ENCODE results near the gene UAP1L1.

GRCh38 chr9:137079401-137079787 lies 2.1 kb downstream of the UAP1L1 start:
- TF ChIP-seq, protein P1, sequence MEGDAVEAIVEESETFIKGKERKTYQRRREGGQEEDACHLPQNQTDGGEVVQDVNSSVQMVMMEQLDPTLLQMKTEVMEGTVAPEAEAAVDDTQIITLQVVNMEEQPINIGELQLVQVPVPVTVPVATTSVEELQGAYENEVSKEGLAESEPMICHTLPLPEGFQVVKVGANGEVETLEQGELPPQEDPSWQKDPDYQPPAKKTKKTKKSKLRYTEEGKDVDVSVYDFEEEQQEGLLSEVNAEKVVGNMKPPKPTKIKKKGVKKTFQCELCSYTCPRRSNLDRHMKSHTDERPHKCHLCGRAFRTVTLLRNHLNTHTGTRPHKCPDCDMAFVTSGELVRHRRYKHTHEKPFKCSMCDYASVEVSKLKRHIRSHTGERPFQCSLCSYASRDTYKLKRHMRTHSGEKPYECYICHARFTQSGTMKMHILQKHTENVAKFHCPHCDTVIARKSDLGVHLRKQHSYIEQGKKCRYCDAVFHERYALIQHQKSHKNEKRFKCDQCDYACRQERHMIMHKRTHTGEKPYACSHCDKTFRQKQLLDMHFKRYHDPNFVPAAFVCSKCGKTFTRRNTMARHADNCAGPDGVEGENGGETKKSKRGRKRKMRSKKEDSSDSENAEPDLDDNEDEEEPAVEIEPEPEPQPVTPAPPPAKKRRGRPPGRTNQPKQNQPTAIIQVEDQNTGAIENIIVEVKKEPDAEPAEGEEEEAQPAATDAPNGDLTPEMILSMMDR (IDR thresholded peaks at IDR 0.05), result no peak
- no peak for TF ChIP-seq POLR2A (IDR thresholded peaks at IDR 0.05)

All from upper lobe of left lung (tissue), 4 donors.